Right atrium auricular region (tissue), 2 donors: Measurements from ENCODE around the gene STAU1. TPM values are rescaled to one million over a fixed set of nuclear protein-coding genes. Genes with fewer than 3 reads are reported as not detected.

Experiments used
- DNase-seq: peaks from one replicate; pipeline ENCODE4 v3.0.0-alpha.2; 2019; ENCODE audit warnings: low spot score
- H3K27ac ChIP-seq, 2 donors: fragments of 200-600 bp; sonication (generic); 1 replicate in 1 of 2; 2 replicates in 1 of 2; pipeline ENCODE4 v1.5.1; 2016 to 2019
- H3K27me3 ChIP-seq, 2 donors: fragments of 200-600 bp; sonication (generic); one replicate each; pipeline versions ENCODE4 v1.5.1 to v1.6.0; 2017 to 2019
- H3K36me3 ChIP-seq: fragments of 200-600 bp; sonication (generic); one replicate; pipeline ENCODE4 v1.5.1; 2016
- H3K4me1 ChIP-seq, 2 donors: fragments of 200-600 bp; sonication (generic); one replicate each; pipeline versions ENCODE4 v1.5.1 to v1.6.0; 2017 to 2019
- H3K4me3 ChIP-seq, 2 donors: fragments of 200-600 bp; sonication (generic); 1 replicate in 1 of 2; 2 replicates in 1 of 2; pipeline ENCODE4 v1.5.1; 2017 to 2019; ENCODE audit warnings: mild to moderate bottlenecking in 1 of 2, moderate library complexity in 1 of 2
- H3K9me3 ChIP-seq, 2 donors: fragments of 200-600 bp; sonication (generic); one replicate each; pipeline ENCODE4 v1.5.1; 2019
- total RNA-seq, 2 donors: library from RNA; depleted of rRNA; stranded (reverse); fragments of >200 nt; gene quantifications; one replicate each; pipeline ENCODE4 v1.1.0, GENCODE V29; 2016
- TF ChIP-seq, protein P1 (sequence below), 2 donors: fragments of 200-600 bp; sonication (generic); IDR thresholded peaks; one replicate each; pipeline ENCODE4 v1.5.1; 2019; ENCODE audit warnings: antibody characterized with exemption in 2 of 2

The STAU1 gene
- total RNA-seq, 2 donors from 2014 or later = 62.9 to 77.0 TPM

DNA sequence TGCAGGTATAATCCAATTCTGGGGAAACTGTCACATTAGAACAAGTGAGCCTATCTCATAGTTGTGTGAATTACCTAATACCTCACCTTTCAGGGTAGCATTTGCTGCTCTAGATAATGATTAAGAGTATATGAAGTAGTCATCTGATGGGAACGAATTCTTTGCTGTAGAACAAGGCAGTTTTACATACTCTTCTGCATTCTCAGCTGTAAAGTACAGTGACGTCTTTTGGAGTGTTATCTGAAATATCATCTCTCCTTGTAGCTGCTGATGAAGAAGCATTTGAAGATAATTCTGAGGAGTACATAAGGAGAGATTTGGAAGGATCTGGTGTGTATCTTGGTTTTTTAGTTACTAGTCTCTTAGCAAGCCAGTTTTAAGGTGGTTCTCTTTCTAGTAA, 113.6 kb downstream of the STAU1 start:
- Histone ChIP-seq H3K4me3 (no peak overlapping the region), H3K27ac (no peak overlapping the region), H3K27me3 (no peaks in the 10 kb centered on the region), H3K36me3 (peaks cover 78% of the 10 kb centered on the region), H3K9me3 (no peaks in the 10 kb centered on the region), H3K4me1 (no peaks in the 10 kb centered on the region)
- TF ChIP-seq, protein P1, sequence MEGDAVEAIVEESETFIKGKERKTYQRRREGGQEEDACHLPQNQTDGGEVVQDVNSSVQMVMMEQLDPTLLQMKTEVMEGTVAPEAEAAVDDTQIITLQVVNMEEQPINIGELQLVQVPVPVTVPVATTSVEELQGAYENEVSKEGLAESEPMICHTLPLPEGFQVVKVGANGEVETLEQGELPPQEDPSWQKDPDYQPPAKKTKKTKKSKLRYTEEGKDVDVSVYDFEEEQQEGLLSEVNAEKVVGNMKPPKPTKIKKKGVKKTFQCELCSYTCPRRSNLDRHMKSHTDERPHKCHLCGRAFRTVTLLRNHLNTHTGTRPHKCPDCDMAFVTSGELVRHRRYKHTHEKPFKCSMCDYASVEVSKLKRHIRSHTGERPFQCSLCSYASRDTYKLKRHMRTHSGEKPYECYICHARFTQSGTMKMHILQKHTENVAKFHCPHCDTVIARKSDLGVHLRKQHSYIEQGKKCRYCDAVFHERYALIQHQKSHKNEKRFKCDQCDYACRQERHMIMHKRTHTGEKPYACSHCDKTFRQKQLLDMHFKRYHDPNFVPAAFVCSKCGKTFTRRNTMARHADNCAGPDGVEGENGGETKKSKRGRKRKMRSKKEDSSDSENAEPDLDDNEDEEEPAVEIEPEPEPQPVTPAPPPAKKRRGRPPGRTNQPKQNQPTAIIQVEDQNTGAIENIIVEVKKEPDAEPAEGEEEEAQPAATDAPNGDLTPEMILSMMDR (IDR thresholded peaks at IDR 0.05) = no peak
- no peak for DNase-seq

Other genes starting within 250 kb of the STAU1 start
- 10 to 100 TPM; 27.0 to 32.0 TPM for gene CSE1L, start 142.0 kb downstream of the STAU1 start, total RNA-seq
- gene DDX27, start 31.1 kb upstream of the STAU1 start, total RNA-seq = 10 to 100 TPM; 10.2 to 20.6 TPM
- 10 to 100 TPM; 20.7 to 33.6 TPM for gene ZNFX1, start 89.7 kb upstream of the STAU1 start, total RNA-seq